ENCODE data around the gene AUTS2. TPM values are rescaled to one million over a fixed set of nuclear protein-coding genes. Genes with fewer than 3 reads are reported as not detected.

The AUTS2 gene
- total and polyA plus RNA-seq, 2 experiments from 2014 or later, result 32.0 to 91.0 TPM

GRCh38 chr7:69640925-69641594 is 42.8 kb downstream of the AUTS2 start (continued):
- no peak for TF ChIP-seq ZNF462 (CRISPR knock-in tag; IDR thresholded peaks at IDR 0.05)
- no peak for TF ChIP-seq POLR2AphosphoS5 (IDR thresholded peaks at IDR 0.05; ENCODE audit: low read depth)
- TF ChIP-seq EZH2 (IDR thresholded peaks at IDR 0.05; ENCODE audit: low read depth, unreplicated experiment), result no peak

- TF ChIP-seq ZNF114 (CRISPR knock-in tag; IDR thresholded peaks at IDR 0.05), result no peak
- TF ChIP-seq JUNB (IDR thresholded peaks at IDR 0.05; ENCODE audit: unreplicated experiment), result no peak
- TF ChIP-seq NANOG (IDR thresholded peaks at IDR 0.05; ENCODE audit: borderline replicate concordance), result no peak
- no peak for TF ChIP-seq ETS1 (IDR thresholded peaks at IDR 0.05)
- TF ChIP-seq, protein P1, sequence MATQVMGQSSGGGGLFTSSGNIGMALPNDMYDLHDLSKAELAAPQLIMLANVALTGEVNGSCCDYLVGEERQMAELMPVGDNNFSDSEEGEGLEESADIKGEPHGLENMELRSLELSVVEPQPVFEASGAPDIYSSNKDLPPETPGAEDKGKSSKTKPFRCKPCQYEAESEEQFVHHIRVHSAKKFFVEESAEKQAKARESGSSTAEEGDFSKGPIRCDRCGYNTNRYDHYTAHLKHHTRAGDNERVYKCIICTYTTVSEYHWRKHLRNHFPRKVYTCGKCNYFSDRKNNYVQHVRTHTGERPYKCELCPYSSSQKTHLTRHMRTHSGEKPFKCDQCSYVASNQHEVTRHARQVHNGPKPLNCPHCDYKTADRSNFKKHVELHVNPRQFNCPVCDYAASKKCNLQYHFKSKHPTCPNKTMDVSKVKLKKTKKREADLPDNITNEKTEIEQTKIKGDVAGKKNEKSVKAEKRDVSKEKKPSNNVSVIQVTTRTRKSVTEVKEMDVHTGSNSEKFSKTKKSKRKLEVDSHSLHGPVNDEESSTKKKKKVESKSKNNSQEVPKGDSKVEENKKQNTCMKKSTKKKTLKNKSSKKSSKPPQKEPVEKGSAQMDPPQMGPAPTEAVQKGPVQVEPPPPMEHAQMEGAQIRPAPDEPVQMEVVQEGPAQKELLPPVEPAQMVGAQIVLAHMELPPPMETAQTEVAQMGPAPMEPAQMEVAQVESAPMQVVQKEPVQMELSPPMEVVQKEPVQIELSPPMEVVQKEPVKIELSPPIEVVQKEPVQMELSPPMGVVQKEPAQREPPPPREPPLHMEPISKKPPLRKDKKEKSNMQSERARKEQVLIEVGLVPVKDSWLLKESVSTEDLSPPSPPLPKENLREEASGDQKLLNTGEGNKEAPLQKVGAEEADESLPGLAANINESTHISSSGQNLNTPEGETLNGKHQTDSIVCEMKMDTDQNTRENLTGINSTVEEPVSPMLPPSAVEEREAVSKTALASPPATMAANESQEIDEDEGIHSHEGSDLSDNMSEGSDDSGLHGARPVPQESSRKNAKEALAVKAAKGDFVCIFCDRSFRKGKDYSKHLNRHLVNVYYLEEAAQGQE (IDR thresholded peaks at IDR 0.05; ENCODE audit: unreplicated experiment), result no peak
- no peak for TF ChIP-seq EZH2phosphoT487 (IDR thresholded peaks at IDR 0.05; ENCODE audit: unreplicated experiment)
- H2AFZ ChIP-seq, result no peak overlapping the region
- H3K4me2 ChIP-seq, result no peak overlapping the region
- H3K36me3 Mint-ChIP-seq (ENCODE audit: low read depth), result no peaks in the 10 kb centered on the region
- H3K27me3 ChIP-seq (ENCODE audit: insufficient read depth), result no peaks in the 10 kb centered on the region
- DNase-seq (ENCODE audit: low spot score) (no peak), ATAC-seq (no peak)
- no peaks in the 10 kb centered on the region for H3K79me2 ChIP-seq (replicated peaks; ENCODE audit: insufficient read depth)
- H3K4me1 Mint-ChIP-seq, result peaks cover 75% of the 10 kb centered on the region
- H3K27ac ChIP-seq (ENCODE audit: low read depth), result no peak overlapping the region
- H3K4me3 Mint-ChIP-seq, result no peak overlapping the region; the same call in 2 of the 3 replicates
- H3K4me1 ChIP-seq (ENCODE audit: insufficient read depth), result peaks cover 63% of the 10 kb centered on the region
- H3K27me3 Mint-ChIP-seq (ENCODE audit: insufficient read depth, low read depth, poor library complexity), result no peaks in the 10 kb centered on the region
- H3K4me3 ChIP-seq, result no peak overlapping the region
- no peaks in the 10 kb centered on the region for H3K36me3 ChIP-seq (ENCODE audit: insufficient read depth)
- no peaks in the 10 kb centered on the region for H3K9me3 Mint-ChIP-seq
- H3F3A ChIP-seq (replicated peaks; ENCODE audit: low read depth), result no peaks in the 10 kb centered on the region
- H4K20me1 ChIP-seq (replicated peaks; ENCODE audit: insufficient read depth), result no peaks in the 10 kb centered on the region
- no peak overlapping the region for H3K27ac Mint-ChIP-seq
- no peaks in the 10 kb centered on the region for H3K9me2 ChIP-seq (ENCODE audit: insufficient read depth)
These were observed 45.0 kb downstream of the AUTS2 start for GRCh38 chr7:69643265-69643664.

Measured in GM23338 (cell line).